ENCODE results near the gene SYT1.
A peak's percentile ranks its signal among the peaks of the same experiment; 100 is the strongest.

DNA sequence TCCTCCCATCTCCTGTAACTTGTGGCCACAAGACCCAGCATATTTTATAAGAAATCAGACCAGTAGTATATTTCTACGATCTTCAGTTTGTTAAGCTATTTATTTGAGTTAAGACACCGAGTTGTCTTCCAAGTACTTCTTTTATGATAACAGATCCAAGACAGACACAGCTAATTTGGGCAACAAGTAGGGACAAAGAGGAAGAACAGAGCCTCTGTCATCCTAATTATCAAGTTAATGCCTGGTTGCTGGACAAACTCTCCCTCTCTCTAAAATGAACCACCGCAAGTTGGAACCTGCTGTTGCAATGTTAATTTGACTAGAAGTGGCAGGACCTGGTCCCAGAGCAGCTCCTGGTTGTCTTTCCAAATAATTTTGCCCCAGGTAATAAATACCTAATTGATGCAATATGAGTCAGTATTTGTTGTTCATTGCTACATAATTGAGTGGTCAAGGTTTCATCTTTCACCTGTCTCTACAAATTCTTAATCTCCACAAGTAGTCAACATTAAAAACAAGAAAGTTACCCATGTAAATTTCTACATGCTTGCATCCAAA lies 502.5 kb downstream of the SYT1 start:
- TF ChIP-seq RARB (CRISPR knock-in tag; IDR thresholded peaks at IDR 0.05) = no peak
- TF ChIP-seq ZFP3 (CRISPR knock-in tag; IDR thresholded peaks at IDR 0.05) = no peak
- TF ChIP-seq TCF4 (CRISPR knock-in tag; IDR thresholded peaks at IDR 0.05; ENCODE audit: borderline replicate concordance) = no peak
- TF ChIP-seq ZC3H10 (CRISPR knock-in tag; IDR thresholded peaks at IDR 0.05) = no peak
- no peak for TF ChIP-seq SNAI2 (CRISPR knock-in tag; IDR thresholded peaks at IDR 0.05)
- TF ChIP-seq PPARA (CRISPR knock-in tag; IDR thresholded peaks at IDR 0.05; ENCODE audit: borderline replicate concordance) = no peak
- TF ChIP-seq CREB5 (CRISPR knock-in tag; IDR thresholded peaks at IDR 0.05; ENCODE audit: low read depth) = no peak
- no peak for TF ChIP-seq OSR1 (CRISPR knock-in tag; IDR thresholded peaks at IDR 0.05)
- TF ChIP-seq ISL1 (CRISPR knock-in tag; IDR thresholded peaks at IDR 0.05) = peak; percentile 53; the same call in 1 of the 2 replicates
- no peak for TF ChIP-seq PATZ1 (CRISPR knock-in tag; IDR thresholded peaks at IDR 0.05; ENCODE audit: borderline replicate concordance)
- no peak for TF ChIP-seq ZNF8 (CRISPR knock-in tag; IDR thresholded peaks at IDR 0.05)
- no peak for TF ChIP-seq ARNTL (CRISPR knock-in tag; IDR thresholded peaks at IDR 0.05; ENCODE audit: borderline replicate concordance, low read depth)
- TF ChIP-seq CSDC2 (CRISPR knock-in tag; IDR thresholded peaks at IDR 0.05) = no peak

Data from SK-N-SH treated with all-trans-retinoic acid at 6 μM for 48 hours (cell line).